SK-N-SH (cell line): ENCODE data around the gene PES1. TPM values are rescaled to one million over a fixed set of nuclear protein-coding genes. Genes with fewer than 3 reads are reported as not detected.
A peak's percentile ranks its signal among the peaks of the same experiment; 100 is the strongest.

Experiments used
- CTCF ChIA-PET: fragments of 300-600, 350-600 bp; formaldehyde crosslinking; extraction: SDS; loops from one replicate; lab custom pipeline; 2021; lab: Yijun Ruan, JAX
- POLR2A ChIA-PET: fragments of 350-600 bp; sonication (Branson Sonifier 250); formaldehyde crosslinking; extraction: SDS; loops from one replicate; lab custom pipeline; 2020; ENCODE audit warnings: antibody characterized with exemption, inconsistent platforms; lab: Yijun Ruan, JAX
- DNase-seq: peaks from one replicate; pipeline ENCODE4 v3.0.0; 2012
- H2AFZ ChIP-seq: fragments of 200-600 bp; sonication (generic); 2 replicates; pipeline ENCODE4 v1.8.1; 2016; ENCODE audit warnings: antibody characterized with exemption, mild to moderate bottlenecking, low read depth
- H3F3A ChIP-seq: fragments of 200-600 bp; sonication (generic); replicated peaks from 2 replicates; pipeline ENCODE3; 2016; ENCODE audit warnings: antibody characterized with exemption, mild to moderate bottlenecking; ENCODE audit not compliant: insufficient read depth
- H3K27ac ChIP-seq, 2 experiments: fragments of 200-500 bp in 1 of 2; fragments of 200-600 bp in 1 of 2; sonication (Bioruptor generic) in 1 of 2; sonication (generic), shearing (Covaris generic) in 1 of 2; 2 replicates each; pipeline versions ENCODE4 v1.5.1 to v1.6.1; 2014 to 2016; ENCODE audit warnings: low read depth in 2 of 2, inconsistent platforms in 1 of 2, low read length in 1 of 2, mild to moderate bottlenecking in 1 of 2, mixed read lengths in 1 of 2
- H3K27me3 ChIP-seq: fragments of 200-600 bp; sonication (generic), shearing (Covaris generic); 2 replicates; pipeline ENCODE4 v1.6.1; 2016; ENCODE audit warnings: mixed run types; ENCODE audit not compliant: insufficient read depth
- H3K36me3 ChIP-seq, 2 experiments: fragments of 200-500 bp in 1 of 2; fragments of 200-600 bp in 1 of 2; sonication (Bioruptor generic) in 1 of 2; sonication (generic) in 1 of 2; replicated peaks in 1 of 2; 2 replicates each; pipeline versions ENCODE3 to v1.5.1; 2014 to 2016; ENCODE audit warnings: low read length in 1 of 2, mild to moderate bottlenecking in 1 of 2; ENCODE audit not compliant: insufficient read depth in 2 of 2, control insufficient read depth in 1 of 2
- H3K4me1 ChIP-seq, 2 experiments: fragments of 200-500 bp in 1 of 2; fragments of 200-600 bp in 1 of 2; sonication (Bioruptor generic) in 1 of 2; sonication (generic), shearing (Covaris generic) in 1 of 2; 2 replicates each; pipeline versions ENCODE4 v1.5.1 to v1.6.1; 2014 to 2016; ENCODE audit warnings: low read depth in 1 of 2, low read length in 1 of 2, mixed run types in 1 of 2; ENCODE audit not compliant: insufficient read depth in 2 of 2, control insufficient read depth in 1 of 2
- H3K4me2 ChIP-seq: fragments of 200-600 bp; sonication (generic), shearing (Covaris generic); 2 replicates; pipeline ENCODE4 v1.6.1; 2017; ENCODE audit warnings: mixed run types
- H3K4me3 ChIP-seq, 2 experiments: fragments of 200-500 bp in 1 of 2; fragments of 200-600 bp in 1 of 2; sonication (Bioruptor generic) in 1 of 2; sonication (generic), shearing (Covaris generic) in 1 of 2; 2 replicates each; pipeline versions ENCODE4 v1.5.1 to v1.8.1; 2014 to 2016; ENCODE audit warnings: low read depth in 2 of 2, inconsistent platforms in 1 of 2, low read length in 1 of 2, mild to moderate bottlenecking in 1 of 2, mixed read lengths in 1 of 2, moderate library complexity in 1 of 2
- H3K79me2 ChIP-seq: fragments of 200-600 bp; sonication (generic); 2 replicates; pipeline ENCODE4 v1.8.1; 2017; ENCODE audit warnings: mild to moderate bottlenecking; ENCODE audit not compliant: insufficient read depth
- H3K9ac ChIP-seq: fragments of 200-600 bp; sonication (generic); 2 replicates; pipeline ENCODE4 v1.6.1; 2017; ENCODE audit warnings: mixed run types
- H3K9me2 ChIP-seq: fragments of 200-600 bp; sonication (generic); 2 replicates; pipeline ENCODE4 v1.6.1; 2017; ENCODE audit warnings: mixed run types
- H3K9me3 ChIP-seq: fragments of 200-600 bp; sonication (generic); 2 replicates; pipeline ENCODE4 v1.6.1; 2017; ENCODE audit warnings: mixed run types, mild to moderate bottlenecking, moderate library complexity
- H4K20me1 ChIP-seq: fragments of 200-600 bp; sonication (generic); 2 replicates; pipeline ENCODE4 v1.6.1; 2017; ENCODE audit warnings: mild to moderate bottlenecking, mixed run types; ENCODE audit not compliant: insufficient read depth
- ELF1 ChIP-seq: IDR thresholded peaks from 2 replicates; pipeline ENCODE4 v1.4.0; 2012
- EZH2phosphoT487 ChIP-seq: fragments of 200-600 bp; sonication (generic); IDR thresholded peaks from 2 replicates; pipeline ENCODE4 v1.6.1; 2017; ENCODE audit warnings: low read depth, mixed run types, mild to moderate bottlenecking, antibody characterized with exemption, moderate library complexity, borderline replicate concordance
- FOXJ3 ChIP-seq: sonication (generic); formaldehyde crosslinking; IDR thresholded peaks from 2 replicates; pipeline ENCODE4 v1.5.1; 2020; ENCODE audit warnings: mild to moderate bottlenecking, missing genetic modification reagents
- GATA2 ChIP-seq: sonication (generic); formaldehyde crosslinking; IDR thresholded peaks from 2 replicates; pipeline ENCODE4 v1.5.0; 2020; ENCODE audit warnings: mild to moderate bottlenecking, missing genetic modification reagents
- MAX ChIP-seq: IDR thresholded peaks from 2 replicates; pipeline ENCODE4 v1.4.0; 2012; ENCODE audit warnings: low read depth
- MEF2A ChIP-seq: IDR thresholded peaks from 2 replicates; pipeline ENCODE4 v1.4.0; 2012; ENCODE audit warnings: low read depth, borderline replicate concordance
- NRF1 ChIP-seq: IDR thresholded peaks from 2 replicates; pipeline ENCODE4 v1.6.1; 2012; ENCODE audit warnings: low read depth, mild to moderate bottlenecking, low read length
- PBX3 ChIP-seq: IDR thresholded peaks from 2 replicates; pipeline ENCODE4; 2012
- POLR2AphosphoS5 ChIP-seq: IDR thresholded peaks from 2 replicates; pipeline ENCODE4 v1.6.1; 2012; ENCODE audit warnings: low read depth, low read length
- RCOR1 ChIP-seq: fragments of 150-350 bp; IDR thresholded peaks from 2 replicates; pipeline ENCODE4 v1.6.1; 2017; ENCODE audit warnings: antibody characterized with exemption, low read length
- RFX5 ChIP-seq: IDR thresholded peaks from 2 replicates; pipeline ENCODE4 v1.6.1; 2012; ENCODE audit warnings: mild to moderate bottlenecking, improper control_type of control experiment, low read length
- RXRA ChIP-seq: IDR thresholded peaks from 2 replicates; pipeline ENCODE4 v1.4.0; 2012; ENCODE audit warnings: low read depth, mild to moderate bottlenecking, borderline replicate concordance
- SIN3A ChIP-seq: IDR thresholded peaks from 2 replicates; pipeline ENCODE4 v1.6.1; 2012; ENCODE audit warnings: low read depth, mild to moderate bottlenecking, low read length, moderate library complexity, borderline replicate concordance
- SMC3 ChIP-seq: IDR thresholded peaks from 2 replicates; pipeline ENCODE4 v1.6.1; 2012; ENCODE audit warnings: low read depth, low read length, improper control_type of control experiment
- TAF1 ChIP-seq: IDR thresholded peaks from 2 replicates; pipeline ENCODE4 v1.6.1; 2012; ENCODE audit warnings: low read depth, mild to moderate bottlenecking, low read length, moderate library complexity, borderline replicate concordance
- WGBS: methylation state at CpG from one replicate; pipeline ENCODE4 v1.1.6; 2017; ENCODE audit warnings: low lambda C conversion rate; 5-methylcytosine and 5-hydroxymethylcytosine counted together
- polyA plus RNA-seq, 3 experiments: library from polyadenylated mRNA; depleted of rRNA; stranded (reverse); fragments of >200 nt; gene quantifications; 2 replicates each; pipeline ENCODE4 v1.2.3, GENCODE V29; 2012
- TF ChIP-seq, protein P1 (sequence below): IDR thresholded peaks from 2 replicates; pipeline ENCODE4 v1.6.1; 2012; ENCODE audit warnings: mild to moderate bottlenecking, low read depth, low read length, moderate library complexity

PES1 gene
- polyA plus RNA-seq, 1 of the 3 experiments (the other 2 are of a cell fraction): 109 TPM

- TF ChIP-seq MAX (no peak), NRF1 (no peak)
- TF ChIP-seq, protein P1, sequence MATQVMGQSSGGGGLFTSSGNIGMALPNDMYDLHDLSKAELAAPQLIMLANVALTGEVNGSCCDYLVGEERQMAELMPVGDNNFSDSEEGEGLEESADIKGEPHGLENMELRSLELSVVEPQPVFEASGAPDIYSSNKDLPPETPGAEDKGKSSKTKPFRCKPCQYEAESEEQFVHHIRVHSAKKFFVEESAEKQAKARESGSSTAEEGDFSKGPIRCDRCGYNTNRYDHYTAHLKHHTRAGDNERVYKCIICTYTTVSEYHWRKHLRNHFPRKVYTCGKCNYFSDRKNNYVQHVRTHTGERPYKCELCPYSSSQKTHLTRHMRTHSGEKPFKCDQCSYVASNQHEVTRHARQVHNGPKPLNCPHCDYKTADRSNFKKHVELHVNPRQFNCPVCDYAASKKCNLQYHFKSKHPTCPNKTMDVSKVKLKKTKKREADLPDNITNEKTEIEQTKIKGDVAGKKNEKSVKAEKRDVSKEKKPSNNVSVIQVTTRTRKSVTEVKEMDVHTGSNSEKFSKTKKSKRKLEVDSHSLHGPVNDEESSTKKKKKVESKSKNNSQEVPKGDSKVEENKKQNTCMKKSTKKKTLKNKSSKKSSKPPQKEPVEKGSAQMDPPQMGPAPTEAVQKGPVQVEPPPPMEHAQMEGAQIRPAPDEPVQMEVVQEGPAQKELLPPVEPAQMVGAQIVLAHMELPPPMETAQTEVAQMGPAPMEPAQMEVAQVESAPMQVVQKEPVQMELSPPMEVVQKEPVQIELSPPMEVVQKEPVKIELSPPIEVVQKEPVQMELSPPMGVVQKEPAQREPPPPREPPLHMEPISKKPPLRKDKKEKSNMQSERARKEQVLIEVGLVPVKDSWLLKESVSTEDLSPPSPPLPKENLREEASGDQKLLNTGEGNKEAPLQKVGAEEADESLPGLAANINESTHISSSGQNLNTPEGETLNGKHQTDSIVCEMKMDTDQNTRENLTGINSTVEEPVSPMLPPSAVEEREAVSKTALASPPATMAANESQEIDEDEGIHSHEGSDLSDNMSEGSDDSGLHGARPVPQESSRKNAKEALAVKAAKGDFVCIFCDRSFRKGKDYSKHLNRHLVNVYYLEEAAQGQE: no peak
These were observed 13.2 kb downstream of the PES1 start (continued) for GRCh38 chr22:30578481-30578880.

DNA sequence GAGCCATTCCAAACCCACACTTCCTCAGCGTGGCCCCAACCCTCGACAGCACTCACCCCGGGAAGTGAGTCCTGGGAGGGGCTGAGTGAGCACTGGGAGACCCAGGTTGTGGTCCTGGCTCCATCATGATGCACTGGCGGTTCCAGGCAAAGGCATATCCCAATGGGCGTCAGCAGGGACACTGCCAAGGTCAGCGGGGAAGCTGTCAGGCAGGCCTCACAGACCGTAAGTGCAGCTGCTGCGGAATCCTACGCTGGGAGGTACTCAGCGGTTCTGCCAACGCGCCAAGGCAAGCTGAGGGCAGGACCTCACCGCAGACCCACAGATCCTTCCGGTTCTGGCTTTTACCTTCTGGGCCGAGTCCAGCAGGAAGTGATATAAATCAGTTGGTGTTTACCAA is 15.9 kb downstream of the PES1 start:
- Histone ChIP-seq H3K9me3 (no peaks in the 10 kb centered on the region), H2AFZ (no peak overlapping the region), H3K9me2 (no peaks in the 10 kb centered on the region), H3K4me1 (peaks cover 10 to 27% of the 10 kb centered on the region in 2 experiments; a peak in 2 of 4 replicates), H4K20me1 (0 out of 2 replicates have a peak, but pooled peaks cover 2% of the 10 kb centered on the region), H3K27me3 (no peaks in the 10 kb centered on the region), H3K4me3 (no peak overlapping the region), H3K36me3 (peaks cover 0 to 48% of the 10 kb centered on the region in 2 experiments), H3F3A (peaks cover 7% of the 10 kb centered on the region), H3K9ac (no peak overlapping the region), H3K4me2 (peak overlapping the region; percentile 60), H3K27ac (peak overlapping the region; percentile 60 to 70; a peak in 3 of 4 replicates), H3K79me2 (no peaks in the 10 kb centered on the region)
- ChIA-PET CTCF (interaction anchor here (0.9 kb wide), 2 partner anchors 13 to 26 kb away, joined by 3 to 4 read pairs; no protein-coding TSS in a partner anchor), POLR2A (interaction anchor here (1.7 kb wide), 1 partner anchor 16 kb away, joined by 5 read pairs; the partner anchor contains the start of gene PES1)
- no peak for TF ChIP-seq GATA2 (CRISPR knock-in tag)
- no peak for TF ChIP-seq SIN3A
- no peak for TF ChIP-seq TAF1
- TF ChIP-seq RFX5: no peak
- no peak for TF ChIP-seq NRF1
- no peak for TF ChIP-seq MEF2A
- TF ChIP-seq ELF1: no peak
- no peak for TF ChIP-seq RXRA
- no peak for TF ChIP-seq POLR2AphosphoS5
- TF ChIP-seq RCOR1: no peak
- TF ChIP-seq FOXJ3 (CRISPR knock-in tag): no peak
- TF ChIP-seq PBX3: no peak
- TF ChIP-seq EZH2phosphoT487: no peak
- TF ChIP-seq SMC3: no peak
- 80% methylated on average over 1 of the region's 15 CpGs for WGBS
- no peak for DNase-seq
